Stimulated activated naive CD4-positive, alpha-beta T cell treated with Interleukin-2 at 50 U/mL for 16 hours (primary cell): ENCODE data around the gene PPFIA3.
A peak's percentile ranks its signal among the peaks of the same experiment; 100 is the strongest.
"Not testable (repeated sequence)": the region's sequence is repeated elsewhere in the genome, so short reads cannot be mapped to it uniquely, and the experiment has no call there.

ENCODE experiments used
- DNase-seq: peaks from one replicate; lab custom pipeline; 2025; lab: John Stamatoyannopoulos, UW

PPFIA3 gene

DNA sequence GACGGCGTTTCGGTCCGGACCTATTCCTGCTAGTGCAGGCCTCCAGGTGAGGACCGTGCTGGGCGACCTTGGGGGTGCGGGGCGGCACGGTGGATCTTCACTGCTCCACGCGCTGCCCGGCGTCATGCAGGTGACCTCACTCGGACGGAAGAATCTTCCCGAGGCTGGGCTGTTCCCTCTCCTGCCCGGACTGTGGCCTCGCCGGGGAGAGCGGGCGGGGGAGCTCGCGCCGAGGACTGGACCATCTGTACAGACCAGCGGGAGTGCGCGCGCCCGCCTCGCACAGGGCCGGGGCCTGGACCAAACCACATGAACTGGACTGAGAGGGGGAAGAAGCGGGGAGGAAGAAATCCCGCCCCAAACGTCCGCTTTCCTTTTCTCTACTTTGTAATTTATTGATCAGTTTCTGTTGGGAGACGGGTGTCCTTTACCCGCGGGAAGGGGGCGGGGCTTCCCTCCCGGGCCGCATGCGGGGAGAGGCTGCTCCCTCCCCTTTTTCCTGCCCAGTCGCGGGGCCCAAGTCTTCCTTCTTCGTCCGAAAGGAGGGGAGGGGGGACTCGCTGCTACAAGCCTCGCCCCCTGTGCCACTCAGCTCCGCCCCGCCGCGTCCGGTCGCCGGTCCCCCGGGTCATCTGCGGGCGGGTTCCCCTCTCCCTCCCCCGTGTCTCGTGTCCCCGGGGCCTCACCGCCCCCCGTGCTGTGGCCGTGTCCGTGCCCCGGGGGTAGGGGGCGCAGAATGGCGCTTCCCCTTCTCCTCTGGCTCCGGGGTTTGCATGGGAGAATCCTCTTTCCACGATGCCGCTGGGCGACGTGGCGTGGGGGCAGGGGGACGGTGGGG, 31.0 kb downstream of the PPFIA3 start:
- DNase-seq = peak; percentile 13

GRCh38 chr19:49150944-49151243, 31.6 kb downstream of the PPFIA3 start:
- DNase-seq = no peak

- peak; percentile 29 for DNase-seq
Measured at GRCh38 chr19:49151267-49152118, 32.1 kb downstream of the PPFIA3 start.

DNA sequence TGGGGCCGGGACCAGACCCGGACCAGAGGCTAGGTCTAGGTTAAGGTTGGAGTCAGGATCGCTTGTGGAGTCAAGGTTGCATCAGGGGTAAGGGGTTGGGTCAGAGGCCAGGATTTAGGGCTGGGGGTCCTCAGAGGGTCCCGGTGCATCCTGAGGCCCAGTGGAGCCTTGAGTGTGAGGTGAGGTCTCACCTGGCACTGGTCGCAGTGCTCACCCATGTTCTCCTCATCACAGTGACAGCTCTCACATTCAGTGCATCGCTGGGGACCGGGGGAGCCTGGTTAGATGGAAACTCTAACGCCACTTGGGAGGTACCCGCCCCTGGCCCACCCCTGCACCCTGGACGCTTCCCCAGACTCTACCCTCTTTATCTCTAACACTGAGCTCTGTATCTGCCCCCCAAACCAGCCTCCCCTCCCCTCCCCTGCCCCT, 32.8 kb downstream of the PPFIA3 start:
- no peak for DNase-seq

GRCh38 chr19:49153167-49153809, 33.9 kb downstream of the PPFIA3 start:
- no peak for DNase-seq

- DNase-seq = no peak
Measured at GRCh38 chr19:49154279-49154678, 34.9 kb downstream of the PPFIA3 start.

DNA sequence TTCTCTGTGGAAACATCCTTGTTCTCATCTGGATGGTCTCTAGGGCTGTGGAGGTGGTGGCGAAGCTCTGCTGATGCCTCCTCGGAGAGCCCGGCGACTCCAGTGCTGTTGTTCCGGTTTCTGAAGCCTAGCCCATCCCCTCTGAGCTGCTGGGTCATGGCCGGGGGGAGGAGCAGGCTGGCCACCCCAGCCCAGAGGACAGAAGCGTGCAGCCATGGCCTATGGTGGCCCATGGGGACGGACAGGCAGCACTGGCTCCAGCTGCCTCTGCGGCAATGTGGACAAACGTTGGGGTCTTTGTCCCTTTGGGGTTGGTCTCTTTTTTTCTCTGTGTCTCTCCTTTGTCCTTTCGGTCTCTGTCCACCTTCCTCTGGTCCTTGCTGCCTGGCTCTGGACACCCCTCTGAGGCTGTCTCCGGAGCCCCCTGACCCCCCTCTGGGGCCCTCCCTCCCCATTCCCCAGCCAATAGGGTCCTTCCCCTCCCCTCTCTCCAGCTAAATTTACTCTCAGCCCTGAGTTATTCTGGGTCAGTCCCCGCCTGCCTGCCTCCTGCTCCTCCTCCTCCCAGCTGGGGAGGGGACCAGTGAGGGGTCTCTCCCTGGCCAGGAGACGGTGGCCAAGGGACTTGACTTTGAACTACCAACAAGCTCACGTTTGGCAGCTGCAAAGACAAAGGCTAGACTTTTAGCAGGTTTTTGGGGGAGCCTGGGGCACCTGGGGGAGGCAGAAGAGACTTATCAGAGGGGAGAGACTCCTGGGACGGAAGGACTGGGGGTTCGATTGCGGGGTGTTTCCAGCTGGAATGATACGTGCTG, 35.9 kb downstream of the PPFIA3 start, which contains the start of gene HRC:
Gene HRC, minus strand, starts transcription at position 392 of the 815 bp plus-strand sequence. Its CDS starts 159 bp downstream, at position 233.
- no peak for DNase-seq

GRCh38 chr19:49155820-49156346, 36.5 kb downstream of the PPFIA3 start:
- DNase-seq = no peak

DNA sequence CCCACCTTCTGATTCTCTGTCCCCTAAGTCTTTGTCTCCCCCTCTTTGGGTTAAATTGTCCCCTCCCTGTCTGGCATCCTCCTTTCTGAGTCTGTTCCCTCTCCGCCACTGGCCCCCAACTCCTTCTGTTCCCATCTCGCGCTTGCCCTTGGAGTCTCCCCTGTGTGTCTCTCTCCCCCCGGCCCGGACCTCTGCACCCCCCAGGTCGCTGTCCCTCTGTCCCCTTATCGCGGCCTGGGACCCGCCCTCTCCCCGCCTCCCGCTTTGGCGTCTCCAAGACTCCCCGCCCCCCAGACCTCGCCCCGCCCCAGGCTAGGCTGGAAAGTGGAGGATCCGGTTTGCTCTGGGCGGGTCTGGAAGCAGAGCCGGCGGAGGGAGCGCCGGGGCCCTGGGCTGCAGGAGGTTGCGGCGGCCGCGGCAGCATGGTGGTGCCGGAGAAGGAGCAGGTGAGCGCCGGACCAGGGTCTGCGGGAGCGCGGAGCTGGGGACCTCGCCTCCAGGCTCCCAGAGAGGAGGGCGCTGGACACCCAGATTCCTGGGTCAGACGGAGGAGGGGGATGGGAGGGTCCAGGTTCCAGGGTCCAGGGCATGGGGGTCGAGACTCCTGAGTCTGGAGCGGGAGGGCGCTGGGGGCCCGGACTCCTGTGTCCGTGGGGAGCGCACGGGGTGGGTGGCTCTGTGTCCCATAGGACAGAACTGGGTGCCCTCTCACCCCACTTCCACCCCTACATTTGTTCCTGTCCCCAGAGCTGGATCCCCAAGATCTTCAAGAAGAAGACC, 38.3 kb downstream of the PPFIA3 start, which contains the start of gene TRPM4:
Gene TRPM4, plus strand, starts transcription at position 348 of the 780 bp plus-strand sequence. Its CDS starts 75 bp downstream, at position 423.
- peak; percentile 37 for DNase-seq

GRCh38 chr19:49160450-49161189, 41.3 kb downstream of the PPFIA3 start:
- no peak for DNase-seq

DNA sequence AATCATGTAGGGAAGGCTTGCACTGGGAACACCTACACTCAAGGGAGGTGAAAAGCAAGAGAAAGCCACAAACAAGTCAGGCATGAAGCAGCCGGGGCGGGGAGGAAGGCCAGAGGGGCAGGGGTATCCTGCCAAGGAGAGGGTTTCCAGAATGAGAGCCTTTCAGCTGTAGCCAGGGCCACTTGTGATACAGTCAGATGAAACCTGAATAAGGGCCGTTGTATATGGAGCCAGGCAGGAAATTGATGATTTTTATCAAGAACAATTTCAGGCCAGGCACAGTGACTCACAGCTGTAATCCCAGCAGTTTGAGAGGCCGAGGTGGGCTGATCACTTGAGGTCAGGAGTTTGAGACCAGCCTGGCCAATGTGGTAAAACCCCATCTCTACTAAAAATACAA, 42.6 kb downstream of the PPFIA3 start:
- DNase-seq = no peak

GRCh38 chr19:49165111-49165750, 45.9 kb downstream of the PPFIA3 start:
- no peak for DNase-seq

GRCh38 chr19:49165865-49166301, 46.5 kb downstream of the PPFIA3 start:
- no peak for DNase-seq

DNA sequence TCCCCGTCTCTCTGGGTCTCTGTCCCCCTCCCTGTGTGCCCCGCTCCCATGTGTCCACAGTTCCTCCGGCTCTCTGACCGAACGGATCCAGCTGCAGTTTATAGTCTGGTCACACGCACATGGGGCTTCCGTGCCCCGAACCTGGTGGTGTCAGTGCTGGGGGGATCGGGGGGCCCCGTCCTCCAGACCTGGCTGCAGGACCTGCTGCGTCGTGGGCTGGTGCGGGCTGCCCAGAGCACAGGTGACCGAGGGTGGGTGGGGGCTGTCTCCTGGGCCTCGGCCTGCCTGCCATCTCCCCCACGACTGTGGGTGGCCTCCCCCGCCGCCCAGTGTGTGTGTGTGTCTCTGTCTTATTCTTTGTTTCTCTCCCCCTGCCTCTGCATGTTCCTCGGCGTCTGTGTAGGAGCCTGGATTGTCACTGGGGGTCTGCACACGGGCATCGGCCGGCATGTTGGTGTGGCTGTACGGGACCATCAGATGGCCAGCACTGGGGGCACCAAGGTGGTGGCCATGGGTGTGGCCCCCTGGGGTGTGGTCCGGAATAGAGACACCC, 48.6 kb downstream of the PPFIA3 start:
- DNase-seq = no peak

DNA sequence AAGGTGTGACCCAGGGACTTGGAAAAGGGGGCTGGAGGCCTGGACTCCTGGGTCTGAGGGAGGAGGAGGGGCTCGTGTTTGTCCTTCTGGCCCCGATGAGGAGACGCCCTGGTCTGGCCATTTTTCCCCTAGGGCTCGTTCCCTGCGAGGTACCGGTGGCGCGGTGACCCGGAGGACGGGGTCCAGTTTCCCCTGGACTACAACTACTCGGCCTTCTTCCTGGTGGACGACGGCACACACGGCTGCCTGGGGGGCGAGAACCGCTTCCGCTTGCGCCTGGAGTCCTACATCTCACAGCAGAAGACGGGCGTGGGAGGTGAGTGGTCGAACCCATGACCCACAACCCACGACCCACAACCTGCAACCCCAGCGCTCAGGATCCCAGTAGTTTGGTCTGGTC, 49.1 kb downstream of the PPFIA3 start:
- DNase-seq = no peak

DNA sequence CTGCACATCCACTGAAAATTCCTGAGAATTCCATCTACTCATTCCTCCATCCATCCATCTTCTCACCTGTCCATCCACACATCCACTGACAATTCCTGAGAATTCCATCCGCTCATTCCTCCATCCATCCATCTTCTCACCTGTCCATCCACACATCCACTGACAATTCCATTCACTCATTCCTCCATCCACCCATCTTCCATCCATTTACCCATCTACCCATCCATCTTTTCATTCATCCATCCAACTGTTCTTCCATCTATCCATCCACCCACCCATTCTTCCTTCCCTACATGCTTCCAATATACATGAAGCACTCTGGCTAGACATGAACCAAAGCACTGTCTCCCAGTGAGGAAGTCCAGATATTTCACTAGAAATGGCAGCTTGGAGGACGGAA, 53.9 kb downstream of the PPFIA3 start:
- DNase-seq = no peak

DNA sequence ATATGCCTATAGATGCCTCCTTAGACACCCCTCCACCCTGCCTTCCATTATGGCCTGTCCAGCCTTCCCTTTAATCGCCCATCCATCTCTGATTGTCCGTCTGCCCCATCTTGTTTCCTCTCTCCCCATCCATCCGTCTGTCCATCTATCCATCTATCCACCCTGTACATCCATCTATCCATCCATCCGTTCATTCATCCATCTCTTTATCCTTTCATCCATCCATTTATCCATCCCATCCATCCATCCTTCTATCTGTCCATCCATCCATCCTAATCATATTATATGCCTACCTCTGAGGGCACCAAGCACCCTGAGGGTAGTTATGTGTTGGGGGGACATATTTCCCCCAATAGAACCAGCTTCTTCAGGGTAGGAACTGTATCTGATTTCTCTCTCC, 61.3 kb downstream of the PPFIA3 start:
- DNase-seq = no peak

GRCh38 chr19:49182010-49182847, 62.9 kb downstream of the PPFIA3 start:
- DNase-seq = not testable (repeated sequence)
